ENCODE measurements around the gene DDOST.
"Not testable (repeated sequence)": the region's sequence is repeated elsewhere in the genome, so short reads cannot be mapped to it uniquely, and the experiment has no call there.

DDOST gene

DNA sequence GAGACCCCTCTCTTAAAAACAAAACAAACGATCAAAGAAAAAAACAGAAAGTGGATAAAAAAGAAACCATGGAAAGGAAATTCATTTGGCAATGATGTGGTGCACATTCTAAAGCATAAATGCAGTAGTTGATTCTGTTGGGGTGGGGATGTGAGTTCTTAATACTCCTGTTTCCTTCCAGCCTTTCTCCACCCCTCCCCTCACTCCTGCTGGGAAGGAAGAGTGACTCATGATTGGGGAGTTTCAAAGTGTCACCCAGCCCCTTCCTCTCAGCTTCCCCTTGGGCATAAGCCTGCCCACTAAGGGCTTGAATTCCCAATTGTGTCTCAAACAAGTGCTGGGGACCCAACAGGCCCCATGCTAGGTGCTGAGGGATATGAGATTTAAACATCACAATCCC, 34.6 kb downstream of the DDOST start:
- in situ Hi-C loops (cut with HindIII; ENCODE audit: low sequenced_read_pairs): no loop called here

DNA sequence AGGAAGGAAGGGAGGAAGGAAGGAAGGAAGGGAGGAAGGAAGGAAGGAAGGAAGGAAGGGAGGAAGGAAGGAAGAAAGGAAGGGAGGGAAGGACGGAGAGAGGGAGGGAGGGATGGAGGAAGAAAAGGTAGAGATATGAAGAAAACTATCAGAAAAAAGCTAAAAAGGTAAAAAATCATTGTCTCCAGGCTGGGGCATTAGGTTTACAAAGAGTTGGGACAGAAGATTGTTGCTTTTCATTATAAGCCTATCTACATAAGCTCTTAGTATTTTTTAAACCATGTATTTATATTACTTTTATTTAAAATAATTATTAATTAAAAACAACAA, 35.1 kb downstream of the DDOST start:
- in situ Hi-C loops (cut with HindIII; ENCODE audit: low sequenced_read_pairs): no loop called here

DNA sequence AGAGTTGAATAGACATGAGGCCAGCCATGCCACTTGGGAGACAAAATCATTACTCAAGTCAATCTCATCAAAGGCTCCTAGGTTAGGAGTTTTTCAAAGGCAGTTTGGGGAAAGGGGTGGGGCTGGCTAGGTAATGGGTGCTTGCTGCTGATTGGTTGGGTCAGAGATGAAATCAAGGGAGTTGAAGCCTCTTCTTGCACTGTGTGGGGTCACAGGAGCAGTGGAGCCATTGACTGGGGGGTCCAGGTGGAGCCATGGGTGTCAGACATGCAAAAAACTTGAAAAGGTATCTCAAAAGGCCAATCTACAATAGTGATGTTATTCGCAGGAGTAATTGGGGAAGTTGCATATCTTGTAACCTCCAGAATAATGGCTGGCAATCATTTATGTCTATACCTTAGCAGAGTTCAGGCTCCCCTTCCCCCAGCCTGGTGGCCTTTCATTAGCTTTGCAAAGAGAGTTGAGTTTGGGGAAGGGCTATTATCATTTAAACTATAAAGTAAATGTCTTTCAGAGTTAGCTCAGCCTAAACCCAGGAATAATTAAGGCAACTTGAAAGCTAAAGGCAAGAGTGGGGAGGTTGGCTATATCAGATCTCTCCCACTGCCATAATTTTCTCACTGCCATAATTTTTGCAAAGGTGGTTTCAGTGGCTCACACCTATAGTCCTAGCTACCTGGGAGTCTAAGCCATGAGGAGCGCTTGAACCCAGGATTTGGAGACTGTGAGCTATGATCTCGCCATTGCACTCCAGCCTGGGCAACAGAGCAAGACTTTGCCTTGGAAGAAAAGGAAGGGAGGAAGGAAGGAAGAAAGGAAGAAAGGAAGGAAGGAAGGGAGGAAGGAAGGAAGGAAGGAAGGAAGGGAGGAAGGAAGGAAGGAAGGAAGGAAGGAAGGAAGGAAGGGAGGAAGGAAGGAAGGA, 35.7 kb downstream of the DDOST start:
- in situ Hi-C loops (cut with HindIII; ENCODE audit: low sequenced_read_pairs): no loop called here

DNA sequence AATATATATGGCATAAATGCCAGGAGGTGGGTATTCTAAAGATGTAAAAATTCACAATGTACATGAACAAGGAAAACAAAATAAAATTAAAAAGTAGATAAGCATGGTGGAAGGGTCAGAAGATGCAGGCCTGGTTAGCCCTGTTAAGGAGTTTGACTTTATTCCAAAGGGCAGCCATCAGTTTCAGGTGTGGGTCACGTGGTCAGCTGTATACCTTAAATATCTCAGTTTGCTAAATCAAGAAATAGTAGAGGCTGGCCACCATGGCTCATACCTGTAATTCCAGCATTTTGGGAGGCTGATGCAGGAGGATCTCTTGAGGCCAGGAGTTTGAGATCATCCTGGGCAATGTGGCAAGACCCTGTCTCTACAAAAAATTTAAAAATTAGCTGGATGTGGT, 36.5 kb downstream of the DDOST start:
- in situ Hi-C loops (cut with HindIII; ENCODE audit: low sequenced_read_pairs): no loop called here

GRCh38 chr1:20621012-20621411, 40.2 kb downstream of the DDOST start:
- in situ Hi-C loops (cut with HindIII; ENCODE audit: low sequenced_read_pairs): no loop called here

DNA sequence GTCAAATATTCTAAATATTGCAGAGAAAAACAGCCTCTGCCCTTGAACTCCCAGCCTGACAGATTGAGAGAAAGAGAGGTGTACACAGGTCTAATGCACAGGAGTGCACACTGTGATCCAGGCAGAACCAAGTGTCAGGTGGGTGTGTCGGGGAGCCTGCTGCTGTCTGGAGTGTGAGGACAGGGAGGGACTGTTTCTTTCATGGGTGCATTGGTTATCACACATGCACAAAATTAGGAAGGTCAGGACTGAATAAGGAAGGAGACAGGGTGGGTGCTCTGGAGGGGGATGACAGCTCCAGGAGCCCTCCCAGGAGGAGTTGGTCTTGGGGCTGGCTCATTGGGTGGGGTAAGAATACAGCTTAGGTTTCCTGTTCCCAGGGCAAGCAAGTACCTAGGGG, 41.2 kb downstream of the DDOST start:
- in situ Hi-C loops (cut with HindIII; ENCODE audit: low sequenced_read_pairs): no loop called here

DNA sequence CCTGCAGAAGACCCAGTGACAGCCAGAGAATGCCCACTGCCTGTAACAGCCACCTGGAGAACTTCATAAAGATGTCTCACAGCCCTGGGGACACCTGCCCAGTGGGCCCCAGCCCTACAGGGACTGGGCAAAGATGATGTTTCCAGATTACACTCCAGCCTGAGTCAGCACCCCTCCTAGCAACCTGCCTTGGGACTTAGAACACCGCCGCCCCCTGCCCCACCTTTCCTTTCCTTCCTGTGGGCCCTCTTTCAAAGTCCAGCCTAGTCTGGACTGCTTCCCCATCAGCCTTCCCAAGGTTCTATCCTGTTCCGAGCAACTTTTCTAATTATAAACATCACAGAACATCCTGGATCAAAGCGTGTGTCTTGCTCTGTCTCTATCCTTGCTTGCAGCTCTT, 42.6 kb downstream of the DDOST start:
- in situ Hi-C loops (cut with HindIII; ENCODE audit: low sequenced_read_pairs): no loop called here

- in situ Hi-C loops (cut with HindIII; ENCODE audit: low sequenced_read_pairs): no loop called here
Observed at GRCh38 chr1:20616847-20617487, 44.2 kb downstream of the DDOST start.

DNA sequence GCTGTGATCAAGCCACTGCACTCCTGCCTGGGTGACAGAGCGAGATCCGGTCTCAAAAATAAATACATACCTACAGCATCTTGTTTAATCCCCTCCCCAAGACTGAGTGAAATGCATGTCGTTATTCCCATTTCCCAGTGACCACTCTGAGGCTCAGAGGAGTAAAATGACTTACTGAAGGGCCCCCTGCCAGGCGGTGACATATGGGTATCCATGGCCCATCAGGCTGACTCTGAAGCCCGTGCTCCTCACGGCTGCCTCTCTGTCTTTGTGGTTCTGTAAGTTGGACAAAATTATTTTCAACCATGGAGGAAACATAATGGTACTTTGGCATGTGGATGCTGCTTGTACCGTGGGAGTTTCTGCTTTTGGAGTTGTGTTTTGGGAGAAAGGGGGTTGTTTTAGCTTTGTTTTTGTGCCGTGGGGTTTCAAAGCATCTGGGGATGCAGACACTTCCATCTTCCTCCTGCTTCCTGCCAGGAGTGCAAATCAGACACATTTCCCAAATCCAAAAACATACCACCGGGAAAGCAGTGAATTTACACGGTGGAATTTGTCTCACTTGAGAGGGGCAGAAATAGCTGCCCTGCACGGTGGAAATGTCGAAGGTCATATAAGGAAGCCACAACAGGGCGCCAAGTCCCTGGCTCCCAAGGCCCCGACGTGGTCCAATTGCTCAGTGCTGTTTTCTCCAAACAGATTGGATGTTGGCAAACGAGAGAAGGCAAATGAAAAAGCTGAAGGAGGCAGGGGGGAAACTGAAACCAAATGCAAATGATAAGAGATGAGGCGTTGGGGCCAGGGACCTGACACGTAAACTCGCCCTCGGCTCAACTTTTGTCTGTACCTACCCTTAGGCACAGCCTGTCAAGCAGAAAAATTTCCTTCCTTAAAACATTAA, 45.0 kb downstream of the DDOST start:
- in situ Hi-C loops (cut with HindIII; ENCODE audit: low sequenced_read_pairs): no loop called here

DNA sequence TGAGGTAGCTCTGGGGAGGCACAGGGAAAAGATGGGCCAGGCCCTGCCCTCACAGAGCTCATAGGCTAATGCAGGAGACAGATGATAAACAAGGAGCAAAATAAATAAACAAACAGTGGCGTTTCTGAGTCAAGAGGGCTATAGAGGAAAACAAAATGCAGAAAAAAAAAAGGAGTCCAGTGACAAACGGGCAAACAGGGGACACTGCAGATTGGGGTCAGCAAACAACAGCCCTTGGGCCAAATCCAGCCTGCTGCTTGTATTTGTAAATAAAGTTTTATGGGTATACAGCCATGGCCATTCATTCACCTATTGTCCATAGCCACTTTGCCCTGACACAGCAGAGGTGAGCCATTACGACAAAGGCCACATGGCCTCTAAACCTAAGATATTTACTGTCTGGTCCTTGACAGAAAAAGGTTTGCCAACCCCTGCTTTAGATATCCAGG, 47.0 kb downstream of the DDOST start:
- in situ Hi-C loops (cut with HindIII; ENCODE audit: low sequenced_read_pairs): no loop called here

DNA sequence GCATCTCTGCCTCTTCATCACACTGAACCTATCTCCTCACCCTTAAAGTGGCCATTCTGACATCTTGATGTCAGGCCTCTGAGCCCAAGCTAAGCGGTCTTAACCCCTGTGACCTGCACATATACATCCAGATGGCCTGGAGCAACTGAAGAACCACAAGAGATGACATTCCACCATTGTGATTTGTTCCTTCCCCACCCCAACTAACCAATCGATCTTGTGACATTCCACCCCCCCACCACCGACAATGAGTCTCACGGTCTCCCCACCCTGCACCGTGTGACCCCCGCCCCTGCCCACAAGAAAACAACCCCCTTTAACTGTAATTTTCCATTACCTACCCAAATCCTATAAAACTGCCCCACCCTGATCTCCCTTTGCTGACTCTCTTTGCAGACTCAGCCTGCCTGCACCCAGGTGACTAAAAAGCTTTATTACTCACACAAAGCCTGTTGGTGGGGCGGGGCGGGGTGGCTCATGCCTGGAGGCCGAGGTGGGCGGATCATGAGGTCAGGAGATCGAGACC, 48.9 kb downstream of the DDOST start:
- in situ Hi-C loops (cut with HindIII; ENCODE audit: low sequenced_read_pairs): no loop called here

DNA sequence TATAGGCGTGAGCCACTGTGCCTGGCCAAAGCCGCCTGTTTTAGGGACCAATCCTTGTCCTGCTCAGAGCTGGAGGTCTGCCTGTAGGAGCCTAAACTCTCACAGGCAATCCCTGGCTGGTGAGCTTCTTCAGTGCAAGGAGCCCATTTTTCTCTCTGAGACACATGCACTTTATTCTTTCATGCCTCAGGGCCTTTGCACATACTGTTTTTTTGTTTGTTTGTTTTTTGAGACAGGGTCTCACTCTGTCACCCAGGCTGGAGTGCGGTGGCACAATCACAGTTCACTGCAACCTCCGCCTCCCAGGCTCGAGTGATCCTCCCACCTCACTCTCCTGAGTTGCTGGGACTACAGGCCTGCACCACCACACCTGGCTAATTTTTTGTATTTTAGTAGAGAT, 49.5 kb downstream of the DDOST start:
- in situ Hi-C loops (cut with HindIII; ENCODE audit: low sequenced_read_pairs): no loop called here

- in situ Hi-C loops (cut with HindIII; ENCODE audit: low sequenced_read_pairs): no loop called here
Observed at GRCh38 chr1:20610970-20611369, 50.2 kb downstream of the DDOST start.

- in situ Hi-C loops (cut with HindIII; ENCODE audit: low sequenced_read_pairs): no loop called here
Observed at GRCh38 chr1:20609541-20609940, 51.6 kb downstream of the DDOST start.

- in situ Hi-C loops (cut with HindIII; ENCODE audit: low sequenced_read_pairs): not testable (repeated sequence)
Observed at GRCh38 chr1:20606801-20607570, 54.2 kb downstream of the DDOST start.

- in situ Hi-C loops (cut with HindIII; ENCODE audit: low sequenced_read_pairs): no loop called here
Observed at GRCh38 chr1:20604678-20605077, 56.5 kb downstream of the DDOST start.

DNA sequence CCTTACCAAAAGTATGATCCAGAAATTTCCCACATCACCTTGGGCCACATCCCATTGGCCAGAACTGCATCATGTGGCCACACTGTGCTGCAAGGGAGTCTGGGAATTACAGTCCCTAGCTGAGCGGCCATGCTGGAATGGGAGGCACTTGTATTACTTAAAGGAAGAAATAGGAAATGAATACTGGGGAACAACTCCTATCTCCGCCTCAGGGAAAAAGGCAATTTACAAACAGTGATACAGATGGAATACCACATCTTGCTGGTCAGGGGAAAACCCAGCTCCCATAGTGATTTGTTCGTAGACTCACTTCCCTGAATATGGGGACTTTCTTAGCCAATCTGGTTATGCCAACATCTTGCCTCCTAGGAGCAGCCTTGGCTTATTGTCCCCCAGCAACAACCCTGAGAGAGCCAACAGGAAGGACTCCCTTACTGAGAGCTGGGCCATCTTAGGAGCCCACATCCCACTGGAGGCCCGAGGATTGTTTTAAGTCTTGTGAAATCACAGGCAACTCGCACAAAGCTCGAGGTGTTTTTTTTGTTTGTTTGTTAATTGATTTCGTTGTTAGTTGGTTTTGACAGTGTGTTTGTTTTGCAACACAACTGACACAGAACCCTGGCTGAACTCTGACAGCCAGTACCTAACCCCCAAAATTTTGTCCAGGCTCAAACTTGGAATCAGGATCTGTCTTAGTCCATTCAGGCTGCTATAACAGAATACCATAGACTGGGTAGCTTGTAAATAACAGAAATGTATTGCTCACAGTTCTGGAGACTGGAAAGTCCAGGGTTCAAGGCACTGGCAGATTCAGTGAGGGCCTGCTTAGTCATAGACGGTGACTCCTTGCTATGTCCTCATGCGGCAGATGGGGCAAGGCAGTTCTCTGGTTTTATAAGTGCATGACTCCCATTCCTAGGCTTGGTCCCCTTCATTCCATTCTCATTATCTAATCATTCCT, 57.4 kb downstream of the DDOST start:
- in situ Hi-C loops (cut with HindIII; ENCODE audit: low sequenced_read_pairs): no loop called here

- in situ Hi-C loops (cut with HindIII; ENCODE audit: low sequenced_read_pairs): no loop called here
Observed at GRCh38 chr1:20602851-20603450, 58.2 kb downstream of the DDOST start.
